HG03039 (cell line): ENCODE measurements around the gene ATXN1.
"Not testable (repeated sequence)": the region's sequence is repeated elsewhere in the genome, so short reads cannot be mapped to it uniquely, and the experiment has no call there.

Experiments
- ATAC-seq: cut with Tn5 transposase; IDR thresholded peaks from one replicate; pipeline ENCODE4 v1.9.1; 2021; ENCODE audit warnings: mild to moderate bottlenecking, moderate library complexity; ENCODE audit not compliant: unreplicated experiment

Gene ATXN1

DNA sequence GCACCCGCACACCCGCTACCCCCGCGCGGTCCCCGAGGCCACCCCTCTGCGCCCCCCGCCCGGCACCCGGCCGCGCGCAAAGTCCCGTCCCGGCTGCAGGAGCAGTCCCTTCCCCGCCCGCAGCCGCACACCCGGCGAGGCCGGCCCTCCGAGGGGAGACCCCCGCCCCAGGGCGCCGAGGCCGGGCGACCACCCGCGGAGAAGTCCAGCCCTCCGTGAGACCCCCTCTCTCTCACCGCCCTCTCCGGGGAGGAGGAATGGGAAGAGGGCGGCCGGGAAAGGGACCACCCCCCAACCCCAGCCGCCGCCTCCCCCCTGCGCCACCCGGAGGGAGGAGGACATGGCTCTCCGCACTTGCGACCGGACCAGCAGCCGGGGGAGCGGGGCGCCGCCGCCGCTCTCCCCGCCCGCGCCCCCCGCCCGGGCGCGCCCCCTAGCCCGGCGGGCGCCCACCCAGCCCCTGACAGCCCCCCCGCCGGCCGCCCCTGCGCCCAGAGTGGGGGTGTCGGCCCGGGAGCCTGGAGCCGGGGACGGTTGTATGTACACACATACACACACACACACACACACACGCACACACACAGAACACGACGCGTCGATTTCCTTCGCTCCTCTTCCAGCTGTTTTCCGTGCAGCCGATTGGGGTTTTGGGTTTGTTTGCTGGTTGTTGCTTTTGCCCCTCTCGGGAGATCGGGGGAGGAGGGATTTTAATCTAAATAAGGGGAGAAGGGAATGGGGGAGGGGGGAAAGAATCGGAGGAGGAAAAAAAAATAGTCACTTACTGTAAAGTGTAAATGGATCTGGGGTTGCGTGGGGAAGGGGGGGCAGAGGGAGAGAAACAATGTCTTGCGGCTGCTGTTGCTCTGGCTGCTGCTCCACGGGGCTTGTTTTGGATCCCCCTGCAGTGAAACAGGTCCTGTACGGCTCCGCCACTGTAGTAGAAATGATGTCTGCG is at the start of gene ATXN1:
TSS of gene ATXN1 (minus strand) at position 945 of the 955 bp plus-strand sequence.
- ATAC-seq, result no peak

DNA sequence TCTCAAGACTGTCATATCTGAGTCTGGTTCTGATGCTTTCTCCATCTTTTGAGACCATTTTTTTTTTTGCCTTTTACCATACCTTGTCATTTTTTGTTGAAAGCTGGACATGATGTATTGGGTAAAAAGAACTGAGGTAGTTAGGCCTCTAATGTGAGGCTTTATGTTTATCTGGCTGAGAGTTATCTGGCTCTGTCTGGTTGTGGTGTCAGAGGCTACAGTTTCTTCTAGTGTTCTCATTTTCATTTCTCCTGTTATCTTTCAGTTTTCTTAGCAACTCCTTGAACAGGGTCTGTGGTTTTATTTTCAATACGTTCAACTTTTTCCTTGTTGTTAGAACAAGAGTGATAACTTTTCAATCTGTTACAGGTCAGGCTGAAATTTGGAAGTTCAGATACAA is 49.2 kb upstream of the ATXN1 start:
- ATAC-seq, result no peak

GRCh38 chr6:16809753-16810358 is 48.6 kb upstream of the ATXN1 start:
- no peak for ATAC-seq

- no peak for ATAC-seq
These were observed 46.7 kb upstream of the ATXN1 start for GRCh38 chr6:16807956-16808355.

GRCh38 chr6:16806363-16806762 is 45.1 kb upstream of the ATXN1 start:
- ATAC-seq, result no peak

DNA sequence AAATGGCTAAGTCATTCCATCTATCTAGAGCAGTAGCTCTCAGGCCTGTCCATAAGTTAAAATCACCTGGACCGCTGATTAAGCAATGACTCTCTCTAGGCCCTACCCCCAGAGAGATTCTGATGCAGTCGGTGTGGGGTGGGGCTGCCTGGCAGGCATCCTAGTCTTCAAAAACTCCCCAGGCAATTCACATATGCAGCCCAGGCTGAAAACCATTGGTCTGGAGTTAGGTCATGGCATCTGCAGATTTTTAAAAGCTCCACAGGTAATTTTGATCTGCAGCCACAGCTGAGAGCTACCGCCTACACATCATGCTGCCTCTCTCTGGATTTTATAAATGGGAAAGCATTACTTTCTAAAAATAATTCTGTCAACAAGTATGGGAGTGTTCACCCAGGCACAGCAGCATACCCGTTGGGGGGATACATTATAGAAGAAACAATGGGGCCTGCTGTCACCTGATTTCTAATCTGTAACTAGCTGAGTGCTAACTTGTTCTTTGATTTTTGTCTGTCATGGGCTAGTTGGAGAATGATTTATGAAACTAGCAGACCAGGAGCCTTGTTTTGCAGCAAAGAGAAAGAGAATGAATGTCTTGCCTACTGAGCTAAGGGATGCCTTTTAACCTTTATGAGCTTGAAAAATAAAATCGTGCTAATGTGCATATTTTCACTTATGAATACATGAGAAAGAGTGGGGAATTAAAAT is 44.1 kb upstream of the ATXN1 start:
- no peak for ATAC-seq

- ATAC-seq, result no peak
These were observed 43.4 kb upstream of the ATXN1 start for GRCh38 chr6:16804546-16805242.

DNA sequence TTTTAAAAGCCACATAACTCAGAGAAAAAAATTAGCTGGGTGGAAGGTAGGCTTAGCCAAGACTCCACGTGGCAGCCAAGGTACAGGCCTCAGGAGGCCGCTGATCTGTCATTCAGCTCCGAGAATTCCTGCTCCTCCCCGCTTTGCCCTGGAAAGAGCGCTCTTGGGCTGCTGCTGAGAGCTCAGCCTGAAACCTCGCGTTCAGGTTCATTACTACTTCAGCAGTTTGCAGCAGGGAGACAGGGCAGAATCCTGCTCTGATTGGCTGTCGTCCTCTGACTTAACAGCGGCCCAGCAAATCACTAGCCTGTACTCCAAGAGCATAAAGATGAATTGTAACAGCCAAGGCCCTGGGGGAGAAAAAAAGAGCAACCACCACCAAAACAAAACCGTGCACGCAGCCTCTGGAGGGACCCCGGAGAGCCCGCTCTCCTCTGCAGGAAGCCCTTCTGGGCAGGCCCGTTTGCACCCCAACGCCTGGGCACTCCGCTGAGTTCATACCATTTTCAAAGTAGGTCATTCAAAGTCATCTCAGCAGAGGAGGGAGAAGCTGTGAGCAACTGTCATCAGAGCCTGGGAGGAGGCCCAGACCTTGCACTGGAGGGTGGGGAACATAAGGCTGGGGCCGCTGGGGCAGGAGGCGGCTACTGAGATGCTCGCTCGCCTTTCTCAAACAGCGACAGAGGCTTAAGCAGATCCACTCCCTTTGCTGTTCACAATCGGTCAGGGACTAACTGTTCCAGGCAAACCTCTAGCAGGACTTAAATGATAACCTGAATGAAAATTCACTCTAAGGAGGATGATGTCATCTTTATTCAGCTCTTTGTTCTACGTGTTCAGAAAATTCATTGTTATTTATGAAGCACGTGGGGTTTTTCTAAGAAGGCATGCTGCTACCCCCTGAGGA is 42.3 kb upstream of the ATXN1 start:
- ATAC-seq, result no peak

DNA sequence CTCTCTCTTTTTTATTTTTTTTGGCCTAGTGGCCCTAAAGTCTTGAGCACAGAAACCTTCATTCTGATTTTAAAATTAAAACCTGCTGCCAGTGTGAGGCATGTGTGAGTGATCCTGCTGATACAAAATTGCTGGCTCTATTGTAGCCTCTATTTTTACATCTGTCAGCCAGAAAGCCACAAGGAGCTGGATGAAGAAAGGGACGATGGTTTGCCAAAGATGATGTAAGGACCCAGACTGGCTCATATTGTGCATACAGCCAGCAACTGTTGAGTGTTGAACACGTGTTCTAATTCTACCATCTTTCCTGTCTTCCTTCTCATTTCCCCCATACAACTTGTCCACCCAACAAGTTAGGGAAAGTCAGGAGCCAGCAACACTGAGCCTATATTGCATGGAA is 40.8 kb upstream of the ATXN1 start:
- ATAC-seq, result no peak

GRCh38 chr6:16800942-16801341 is 39.7 kb upstream of the ATXN1 start:
- ATAC-seq, result no peak

DNA sequence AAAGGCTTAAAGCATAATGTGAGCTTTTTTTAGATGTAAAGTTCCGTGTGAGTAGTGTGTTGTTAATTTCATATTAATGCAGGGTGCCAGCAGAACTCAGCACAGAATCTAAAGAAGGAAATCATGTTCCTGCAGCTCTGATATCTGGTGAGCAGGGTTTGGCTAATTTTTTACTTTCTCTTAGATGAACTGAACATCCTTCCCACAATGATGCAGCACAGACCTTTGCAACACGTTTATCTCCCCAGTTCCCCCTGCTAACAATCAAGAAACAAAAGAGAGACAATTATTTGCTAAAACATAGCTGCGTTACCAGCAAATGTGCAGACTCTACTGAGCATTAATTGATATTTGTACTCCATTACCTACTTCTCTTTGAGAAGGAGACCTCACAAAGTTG is 39.1 kb upstream of the ATXN1 start:
- no peak for ATAC-seq

DNA sequence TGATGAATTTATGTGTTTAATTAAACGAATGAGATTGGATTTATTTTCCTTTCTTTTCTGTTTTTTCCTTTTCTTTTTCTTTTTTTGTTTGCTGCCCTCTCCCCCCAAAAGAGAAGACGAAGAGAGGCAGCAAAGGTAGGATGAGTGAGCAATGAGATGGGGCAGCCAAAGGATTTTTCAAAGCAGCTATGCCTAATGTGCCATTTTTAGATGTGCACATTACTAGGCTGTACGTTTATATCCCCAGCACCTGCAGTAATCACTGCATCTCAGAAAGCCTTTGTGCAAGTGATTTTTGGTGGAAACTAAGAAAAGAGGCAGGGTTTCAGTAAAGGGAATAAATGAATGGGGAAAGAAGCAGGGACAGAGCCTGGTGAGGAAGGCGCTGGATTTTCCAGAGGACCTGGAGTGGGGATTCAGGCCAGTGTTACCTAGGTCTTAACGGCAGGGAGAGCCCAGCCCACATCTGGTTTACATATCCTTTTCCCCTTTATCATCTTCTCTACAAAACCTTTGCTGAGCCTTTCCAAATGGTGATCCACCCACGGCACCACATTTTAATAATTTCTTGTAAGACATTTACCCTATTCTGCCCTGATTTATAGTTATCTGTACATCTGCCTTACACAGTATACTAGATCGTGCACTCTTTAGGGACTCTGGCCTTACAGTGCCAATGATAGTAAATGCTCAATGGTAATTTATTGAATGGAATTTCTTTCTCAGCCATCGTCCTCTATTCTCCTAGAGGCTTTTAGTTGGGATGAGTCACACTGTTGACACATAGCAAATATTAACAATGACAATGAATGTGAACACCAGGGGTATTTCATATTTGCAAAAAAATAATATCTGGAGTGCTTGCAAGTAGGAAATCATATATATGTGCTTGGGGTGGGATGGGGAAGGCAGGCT is 38.3 kb upstream of the ATXN1 start:
- no peak for ATAC-seq

- no peak for ATAC-seq
These were observed 32.7 kb upstream of the ATXN1 start for GRCh38 chr6:16793828-16794412.

GRCh38 chr6:16789329-16790038 is 28.2 kb upstream of the ATXN1 start:
- ATAC-seq, result no peak

DNA sequence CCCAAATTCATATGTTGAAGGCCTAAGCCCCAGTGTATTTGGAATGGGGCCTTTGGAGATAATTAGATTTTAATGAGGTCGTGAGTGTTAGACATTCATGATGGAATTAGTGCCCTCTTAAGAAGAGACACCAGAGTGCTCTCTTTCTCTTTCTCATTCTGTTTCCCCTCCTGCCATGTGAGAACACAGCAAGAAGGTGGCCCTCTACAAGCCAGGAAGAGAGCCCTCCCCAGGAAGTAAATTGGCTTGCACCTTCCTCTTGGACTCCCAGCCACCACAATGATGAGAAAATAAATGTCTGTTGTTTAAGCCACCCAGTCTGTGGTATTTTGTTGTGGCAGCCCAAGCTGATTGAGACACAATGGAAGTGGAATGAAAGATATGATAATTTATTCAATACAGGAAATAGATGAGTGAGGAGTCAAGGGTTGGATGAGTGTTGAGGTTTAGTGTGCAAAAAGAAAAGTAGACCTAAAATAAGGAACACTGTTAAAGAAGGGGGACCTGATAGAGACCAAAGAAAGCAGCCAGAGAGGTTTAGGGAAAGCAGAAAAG is 25.9 kb upstream of the ATXN1 start:
- no peak for ATAC-seq

DNA sequence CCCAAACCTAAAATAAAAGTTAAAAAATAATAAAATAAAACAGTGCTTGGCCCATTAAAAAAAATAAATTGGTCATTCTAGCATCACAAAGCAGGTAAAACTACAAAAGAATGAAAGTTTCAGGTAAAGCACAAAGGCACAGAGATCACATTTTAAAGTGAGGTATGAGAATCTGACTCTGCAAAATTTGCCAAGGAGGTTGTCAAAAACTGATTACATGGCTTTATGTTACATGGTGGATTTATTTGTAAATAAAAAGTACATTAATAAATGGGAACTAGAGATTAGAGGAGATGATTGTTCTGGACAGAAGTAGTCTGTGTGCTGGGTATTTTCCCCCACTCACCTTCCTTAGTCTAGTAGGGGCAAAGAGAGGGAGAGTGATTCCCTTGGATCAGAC is 24.2 kb upstream of the ATXN1 start:
- ATAC-seq, result no peak

DNA sequence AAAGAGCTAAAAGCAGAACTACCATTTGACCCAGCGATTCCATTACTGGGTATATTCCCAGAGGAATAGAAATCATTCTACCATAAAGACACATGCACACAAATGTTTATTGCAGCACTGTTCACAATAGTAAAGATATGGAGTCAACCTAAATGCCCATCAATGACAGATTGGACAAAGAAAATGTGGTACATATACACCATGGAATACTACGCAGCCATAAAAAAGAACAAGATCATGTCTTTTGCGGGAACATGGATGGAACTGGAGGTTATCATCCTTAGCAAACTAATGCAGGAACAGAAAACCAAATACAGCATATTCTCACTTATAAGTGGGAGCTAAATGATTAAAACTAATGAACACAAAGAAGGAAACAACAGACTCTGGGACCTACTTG is 23.7 kb upstream of the ATXN1 start:
- ATAC-seq, result not testable (repeated sequence)
